Adrenal gland (tissue), 12 donors: ENCODE results near the gene EXOC4. TPM values are rescaled to one million over a fixed set of nuclear protein-coding genes. Genes with fewer than 3 reads are reported as not detected.
"Not testable (repeated sequence)": the region's sequence is repeated elsewhere in the genome, so short reads cannot be mapped to it uniquely, and the experiment has no call there.

ENCODE experiments used
- DNase-seq, 7 donors: peaks; one replicate each; pipeline ENCODE4 v3.0.0-alpha.2; 2019 to 2020
- H3K27ac ChIP-seq, 5 donors: fragments of 200-600 bp; sonication (generic) in 4 of 5; 1 replicate in 3 of 5; 2 replicates in 2 of 5; pipeline versions ENCODE4 v1.5.1 to v1.8.0; 2016 to 2020; ENCODE audit warnings: mild to moderate bottlenecking in 1 of 5
- H3K27me3 ChIP-seq: fragments of 200-600 bp; 2 replicates; pipeline ENCODE4 v1.8.0; 2021
- H3K36me3 ChIP-seq, 2 donors: fragments of 200-600 bp; replicated peaks in 1 of 2; 1 replicate in 1 of 2; 2 replicates in 1 of 2; pipeline versions ENCODE4 v1.5.1 to v1.8.0; 2018 to 2022
- H3K4me1 ChIP-seq, 2 donors: fragments of 200-600 bp; replicated peaks in 1 of 2; 1 replicate in 1 of 2; 2 replicates in 1 of 2; pipeline versions ENCODE4 v1.5.1 to v1.8.0; 2018 to 2021
- H3K4me3 ChIP-seq, 4 donors: fragments of 200-600 bp; sonication (generic) in 3 of 4; one replicate each; pipeline ENCODE4 v1.5.1; 2016 to 2018
- H3K9me3 ChIP-seq, 3 donors: fragments of 200-600 bp; sonication (generic) in 1 of 3; replicated peaks in 1 of 3; 1 replicate in 2 of 3; 2 replicates in 1 of 3; pipeline versions ENCODE4 v1.5.1 to v1.8.0; 2016 to 2021
- POLR2A ChIP-seq, 2 donors: fragments of 450-650 bp; IDR thresholded peaks; one replicate each; pipeline ENCODE4 v1.6.1; 2017; ENCODE audit warnings: antibody characterized with exemption in 2 of 2, mild to moderate bottlenecking in 2 of 2, moderate library complexity in 1 of 2
- WGBS, 4 donors: extraction: QIAGEN DNeasy Blood & Tissue Kit in 2 of 4; methylation state at CpG; one replicate each; pipeline versions ENCODE4 v1.1.5 to v1.1.7; 2013 to 2017; 5-methylcytosine and 5-hydroxymethylcytosine counted together
- intact Hi-C, 2 donors: fragments of 100-400 bp; cut with DNase I; formaldehyde crosslinking; loops; one replicate each; pipeline versions ENCODE4 v1.14.1 to v1.15.0; 2022 to 2023
- polyA plus RNA-seq, 3 donors: library from polyadenylated mRNA; stranded (reverse); fragments of 200-250 nt in 2 of 3; fragments of 350-450 nt in 1 of 3; fragmentation: Illumina TruSeq in 1 of 3; extraction: RNeasy Lipid Tissue Mini Kit (QIAGEN cat#74804) in 1 of 3; gene quantifications; one replicate each; pipeline ENCODE4 v1.2.3, GENCODE V29; 2013 to 2014
- total RNA-seq, 9 donors: library from RNA; depleted of rRNA in 4 of 9; stranded (reverse); fragments of >200 nt in 4 of 9; fragments of 120-200 nt in 1 of 9; fragmentation: NEBNext Ultra II Directional in 1 of 9; extraction: Animal tissue kit (Norgen Biotek cat#: 25700) in 1 of 9; gene quantifications; one replicate each; pipeline versions ENCODE4 v1.1.0 to v1.2.4, GENCODE V29; 2013 to 2023
- TF ChIP-seq, protein P1 (sequence below), 6 experiments: fragments of 450-650 bp in 4 of 6; fragments of 200-600 bp in 2 of 6; sonication (generic) in 1 of 6; IDR thresholded peaks; 1 replicate in 5 of 6; 2 replicates in 1 of 6; pipeline versions ENCODE4 v1.5.1 to v1.8.0; 2016 to 2021; ENCODE audit warnings: antibody characterized with exemption in 6 of 6, mild to moderate bottlenecking in 2 of 6, moderate library complexity in 1 of 6
- donor health status: healthy with polysubstance abuse.
- donor health status: Bipolar disorder and iron deficiency.
- donor health status: DM: yes; HTN: yes; CAD: no.
- donor health status: DM: no; HTN: no; CAD: no.
- donor health status: DM: no; HTN: no; CAD: no.
- donor health status: DM: yes; HTN: yes; CAD: no.

The EXOC4 gene
- total and polyA plus RNA-seq, 12 donors = 12.5 to 93.8 (median 67.4) TPM

DNA sequence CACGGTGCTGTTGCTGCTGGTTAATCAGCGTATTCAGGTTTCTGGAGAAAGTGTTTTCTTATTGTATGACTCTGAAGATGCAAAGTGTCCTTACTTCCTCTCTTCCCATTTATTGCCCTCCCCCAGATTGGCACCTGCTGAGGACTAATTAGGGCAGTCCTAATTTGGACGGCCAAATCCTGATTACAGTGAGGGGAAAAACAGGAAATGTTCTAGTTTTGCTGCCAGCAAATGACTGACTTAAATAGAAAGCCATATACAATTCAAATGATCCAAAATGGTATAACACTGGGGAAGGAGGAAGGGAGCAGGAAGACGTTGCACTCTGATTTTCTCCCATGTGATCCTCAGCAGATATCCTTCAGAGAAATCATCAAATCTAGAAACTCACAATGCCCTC is 651.9 kb downstream of the EXOC4 start:
- intact Hi-C loops = no loop called here
- Histone ChIP-seq H3K4me1 (no peaks in the 10 kb centered on the region), H3K27me3 (no peaks in the 10 kb centered on the region), H3K4me3 (no peak overlapping the region), H3K36me3 (no peaks in the 10 kb centered on the region), H3K27ac (no peak overlapping the region), H3K9me3 (no peaks in the 10 kb centered on the region)
- WGBS, 4 donors = 62 to 81% (median 74%) methylated on average over 4 of the region's 4 CpGs
- no peak for DNase-seq
- TF ChIP-seq, protein P1, sequence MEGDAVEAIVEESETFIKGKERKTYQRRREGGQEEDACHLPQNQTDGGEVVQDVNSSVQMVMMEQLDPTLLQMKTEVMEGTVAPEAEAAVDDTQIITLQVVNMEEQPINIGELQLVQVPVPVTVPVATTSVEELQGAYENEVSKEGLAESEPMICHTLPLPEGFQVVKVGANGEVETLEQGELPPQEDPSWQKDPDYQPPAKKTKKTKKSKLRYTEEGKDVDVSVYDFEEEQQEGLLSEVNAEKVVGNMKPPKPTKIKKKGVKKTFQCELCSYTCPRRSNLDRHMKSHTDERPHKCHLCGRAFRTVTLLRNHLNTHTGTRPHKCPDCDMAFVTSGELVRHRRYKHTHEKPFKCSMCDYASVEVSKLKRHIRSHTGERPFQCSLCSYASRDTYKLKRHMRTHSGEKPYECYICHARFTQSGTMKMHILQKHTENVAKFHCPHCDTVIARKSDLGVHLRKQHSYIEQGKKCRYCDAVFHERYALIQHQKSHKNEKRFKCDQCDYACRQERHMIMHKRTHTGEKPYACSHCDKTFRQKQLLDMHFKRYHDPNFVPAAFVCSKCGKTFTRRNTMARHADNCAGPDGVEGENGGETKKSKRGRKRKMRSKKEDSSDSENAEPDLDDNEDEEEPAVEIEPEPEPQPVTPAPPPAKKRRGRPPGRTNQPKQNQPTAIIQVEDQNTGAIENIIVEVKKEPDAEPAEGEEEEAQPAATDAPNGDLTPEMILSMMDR (IDR thresholded peaks at IDR 0.05) = no peak
- TF ChIP-seq POLR2A (IDR thresholded peaks at IDR 0.05) = no peak

GRCh38 chr7:133906553-133906952 is 653.7 kb downstream of the EXOC4 start:
- intact Hi-C loops, H3K36me3 ChIP-seq, H3K4me1 ChIP-seq, H3K4me3 ChIP-seq, DNase-seq, H3K27me3 ChIP-seq, H3K27ac ChIP-seq, H3K9me3 ChIP-seq: not testable (repeated sequence)
- 91 to 98% (median 96%) methylated on average over 16 to 18 of the region's 18 CpGs for WGBS, 4 donors

DNA sequence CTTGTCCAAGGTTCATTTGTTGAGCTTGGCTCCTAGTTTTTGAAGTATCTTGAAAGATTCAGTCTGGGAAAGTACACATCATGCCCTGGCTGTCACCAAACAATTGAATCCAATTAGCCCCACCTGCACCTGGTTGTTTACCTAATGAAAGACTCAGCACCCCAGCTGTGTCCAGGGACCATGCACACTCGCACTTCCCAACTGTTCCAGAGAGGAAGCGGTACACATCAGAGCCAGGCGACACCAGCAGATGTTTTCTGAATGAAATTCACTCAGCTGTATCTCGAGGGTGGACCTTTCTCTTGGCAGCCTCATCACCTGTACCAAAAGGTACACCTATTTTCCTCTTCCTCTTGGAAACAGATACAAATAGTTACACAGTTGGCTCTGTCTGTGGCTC is 657.9 kb downstream of the EXOC4 start:
- TF ChIP-seq, protein P1 (IDR thresholded peaks at IDR 0.05) = no peak
- TF ChIP-seq POLR2A (IDR thresholded peaks at IDR 0.05) = no peak
- Histone ChIP-seq H3K4me3 (no peak overlapping the region), H3K27me3 (no peaks in the 10 kb centered on the region), H3K27ac (no peak overlapping the region), H3K36me3 (no peaks in the 10 kb centered on the region), H3K9me3 (no peaks in the 10 kb centered on the region), H3K4me1 (no peaks in the 10 kb centered on the region)
- intact Hi-C loops = no loop called here
- 92 to 98% (median 97%) methylated on average over 4 of the region's 4 CpGs for WGBS, 4 donors
- no peak for DNase-seq

- intact Hi-C loops = no loop called here
- TF ChIP-seq, protein P1 (IDR thresholded peaks at IDR 0.05) = no peak
- no peak for TF ChIP-seq POLR2A (IDR thresholded peaks at IDR 0.05)
- Histone ChIP-seq H3K27me3 (no peaks in the 10 kb centered on the region), H3K9me3 (no peaks in the 10 kb centered on the region), H3K27ac (no peak overlapping the region), H3K36me3 (no peaks in the 10 kb centered on the region), H3K4me1 (no peaks in the 10 kb centered on the region), H3K4me3 (no peak overlapping the region)
- DNase-seq = no peak
- WGBS, 4 donors = 92 to 100% (median 97%) methylated on average over 2 of the region's 2 CpGs
Measured at GRCh38 chr7:133911724-133912123, 658.8 kb downstream of the EXOC4 start.

DNA sequence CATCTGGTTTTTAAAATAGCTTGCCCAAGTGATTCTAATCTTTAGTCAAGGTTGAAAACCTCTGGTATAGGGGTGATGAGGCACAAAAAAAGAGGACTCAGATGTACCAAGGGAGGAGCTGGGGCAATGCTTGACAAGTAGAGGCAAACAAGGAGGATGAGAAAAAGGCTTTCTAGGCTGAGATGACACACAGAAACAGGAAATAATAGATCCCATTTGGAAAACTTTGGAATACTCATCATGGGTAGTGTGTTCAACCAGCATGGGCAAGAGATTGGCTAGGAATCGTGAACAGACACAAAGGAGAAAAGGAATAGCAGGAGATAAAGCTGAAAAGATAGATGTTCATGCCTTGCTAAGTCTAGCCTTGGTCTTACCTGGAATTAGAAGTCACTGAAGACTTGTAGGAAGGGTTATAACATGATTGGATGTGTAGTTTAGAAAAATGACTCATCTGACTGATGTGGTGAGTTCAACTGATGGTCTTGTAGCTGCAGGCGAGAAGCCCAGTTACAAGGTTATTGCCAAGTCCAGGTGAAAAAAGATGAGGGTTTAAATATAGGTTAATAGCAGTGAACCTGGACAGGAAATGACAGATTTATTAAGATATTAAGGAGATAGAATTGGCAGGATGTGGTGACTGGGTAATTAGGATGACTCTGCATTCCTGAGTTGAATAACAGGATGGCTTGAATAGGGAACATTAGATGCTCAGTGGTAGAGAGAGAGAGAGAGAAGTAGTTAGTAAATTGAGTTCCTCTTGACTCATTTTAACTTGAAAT is 660.2 kb downstream of the EXOC4 start:
- TF ChIP-seq, protein P1 (IDR thresholded peaks at IDR 0.05) = no peak
- no peak for TF ChIP-seq POLR2A (IDR thresholded peaks at IDR 0.05)
- 94 to 98% (median 96%) methylated on average over 2 of the region's 2 CpGs for WGBS, 4 donors
- H3K27ac ChIP-seq = no peak overlapping the region
- H3K4me3 ChIP-seq = no peak overlapping the region
- no peaks in the 10 kb centered on the region for H3K4me1 ChIP-seq
- H3K36me3 ChIP-seq = no peaks in the 10 kb centered on the region
- intact Hi-C loops = no loop called here
- no peak for DNase-seq
- no peaks in the 10 kb centered on the region for H3K27me3 ChIP-seq
- no peaks in the 10 kb centered on the region for H3K9me3 ChIP-seq
